ENCODE data around the gene CHRNA1. TPM values are rescaled to one million over a fixed set of nuclear protein-coding genes. Genes with fewer than 3 reads are reported as not detected.

CHRNA1 gene
- polyA plus RNA-seq, 1 of the 3 experiments (the other 2 are of a cell fraction): 0.02 TPM

GRCh38 chr2:174763780-174764179 is 492 bp downstream of the CHRNA1 start:
- H3K27ac ChIP-seq (ENCODE audit: low read depth in 2 of 2, low read length in 1 of 2): no peak overlapping the region
- CTCF ChIA-PET: interaction anchor here (0.9 to 5.4 kb wide), 10 partner anchors 8 to 518 kb away, joined by 3 to 40 read pairs (median 4); no protein-coding TSS in a partner anchor

More at GRCh38 chr2:174763780-174764179, 492 bp downstream of the CHRNA1 start:
- Histone ChIP-seq H3K4me1 (ENCODE audit: control insufficient read depth in 1 of 2, insufficient read depth in 2 of 2, low read depth in 1 of 2, low read length in 1 of 2) (peaks cover 0 to 10% of the 10 kb centered on the region in 2 experiments; a peak in 2 of 4 replicates), H3K4me3 (ENCODE audit: low read depth in 2 of 2, low read length in 1 of 2) (no peak overlapping the region), H3K36me3 (replicated peaks in 1 of 2; ENCODE audit: control insufficient read depth in 1 of 2, insufficient read depth in 2 of 2, low read length in 1 of 2) (no peaks in the 10 kb centered on the region), H3K9me2 (no peaks in the 10 kb centered on the region), H3K9ac (no peak overlapping the region), H3K27me3 (ENCODE audit: insufficient read depth) (no peaks in the 10 kb centered on the region), H3F3A (replicated peaks; ENCODE audit: insufficient read depth) (no peaks in the 10 kb centered on the region), H4K20me1 (ENCODE audit: insufficient read depth) (no peaks in the 10 kb centered on the region), H2AFZ (ENCODE audit: low read depth) (no peak overlapping the region), H3K79me2 (ENCODE audit: insufficient read depth) (no peaks in the 10 kb centered on the region), H3K9me3 (no peaks in the 10 kb centered on the region), H3K4me2 (no peak overlapping the region)
- DNase-seq: no peak
- 89% methylated on average over 4 of the region's 4 CpGs for WGBS (ENCODE audit: low lambda C conversion rate)
- no peak for TF ChIP-seq IRF3 (IDR thresholded peaks at IDR 0.05; ENCODE audit: low read depth, low read length)
- no peak for TF ChIP-seq MEF2A (IDR thresholded peaks at IDR 0.05; ENCODE audit: borderline replicate concordance, low read depth)
- no peak for TF ChIP-seq JUND (IDR thresholded peaks at IDR 0.05)
- TF ChIP-seq FOSL2 (IDR thresholded peaks at IDR 0.05; ENCODE audit: borderline replicate concordance, low read depth): no peak
- no peak for TF ChIP-seq NRF1 (IDR thresholded peaks at IDR 0.05; ENCODE audit: low read depth, low read length)
- TF ChIP-seq RCOR1 (IDR thresholded peaks at IDR 0.05; ENCODE audit: low read length): no peak
- no peak for TF ChIP-seq FOXJ3 (CRISPR knock-in tag; IDR thresholded peaks at IDR 0.05)
- TF ChIP-seq POLR2AphosphoS5 (IDR thresholded peaks at IDR 0.05; ENCODE audit: low read depth, low read length): no peak
- no peak for TF ChIP-seq REST (IDR thresholded peaks at IDR 0.05; ENCODE audit: low read depth, low read length)
- no peak for TF ChIP-seq FOXM1 (IDR thresholded peaks at IDR 0.05; ENCODE audit: low read depth)
- TF ChIP-seq RAD21 (IDR thresholded peaks at IDR 0.05; ENCODE audit: low read length): no peak
- no peak for TF ChIP-seq TAF1 (IDR thresholded peaks at IDR 0.05; ENCODE audit: borderline replicate concordance, low read depth, low read length)
- no peak for TF ChIP-seq YY1 (IDR thresholded peaks at IDR 0.05; ENCODE audit: low read depth)
- TF ChIP-seq EP300 (IDR thresholded peaks at IDR 0.05; ENCODE audit: borderline replicate concordance in 1 of 2, low read depth in 1 of 2, low read length in 1 of 2): no peak
- no peak for TF ChIP-seq EZH2phosphoT487 (IDR thresholded peaks at IDR 0.05; ENCODE audit: borderline replicate concordance, low read depth)
- TF ChIP-seq MXI1 (IDR thresholded peaks at IDR 0.05; ENCODE audit: low read depth, low read length): no peak
- no peak for TF ChIP-seq NFIC (IDR thresholded peaks at IDR 0.05; ENCODE audit: borderline replicate concordance)
- TF ChIP-seq TCF12 (IDR thresholded peaks at IDR 0.05): no peak
- no peak for TF ChIP-seq GABPA (IDR thresholded peaks at IDR 0.05; ENCODE audit: low read depth)
- POLR2A ChIA-PET: no interaction called here
